Kidney epithelial cell (primary cell): ENCODE results near the gene KCNH3. TPM values are rescaled to one million over a fixed set of nuclear protein-coding genes. Genes with fewer than 3 reads are reported as not detected.

Experiments used
- DNase-seq: peaks from one replicate; pipeline ENCODE4 v3.0.0-alpha.2; 2010; ENCODE audit warnings: low read depth
- H3K27me3 ChIP-seq: 2 replicates; pipeline ENCODE4 v1.6.0; 2011; ENCODE audit warnings: low read length; ENCODE audit not compliant: control insufficient read depth, insufficient read depth
- H3K36me3 ChIP-seq: 2 replicates; pipeline ENCODE4 v1.5.1; 2011; ENCODE audit warnings: low read length; ENCODE audit not compliant: control insufficient read depth, insufficient read depth
- H3K4me3 ChIP-seq: 2 replicates; pipeline ENCODE4 v1.5.1; 2011; ENCODE audit warnings: low read depth, mild to moderate bottlenecking, control low read depth, low read length
- total RNA-seq: library from RNA; depleted of rRNA; stranded (reverse); fragments of >200 nt; gene quantifications from 2 replicates; pipeline ENCODE4 v1.2.3, GENCODE V29; 2015
- TF ChIP-seq, protein P1 (sequence below): IDR thresholded peaks from 2 replicates; pipeline ENCODE4 v1.5.1; 2011; ENCODE audit warnings: mild to moderate bottlenecking, moderate library complexity, low read length, control low read depth, inconsistent platforms; ENCODE audit not compliant: insufficient read depth, poor library complexity, severe bottlenecking

The KCNH3 gene, protein sequence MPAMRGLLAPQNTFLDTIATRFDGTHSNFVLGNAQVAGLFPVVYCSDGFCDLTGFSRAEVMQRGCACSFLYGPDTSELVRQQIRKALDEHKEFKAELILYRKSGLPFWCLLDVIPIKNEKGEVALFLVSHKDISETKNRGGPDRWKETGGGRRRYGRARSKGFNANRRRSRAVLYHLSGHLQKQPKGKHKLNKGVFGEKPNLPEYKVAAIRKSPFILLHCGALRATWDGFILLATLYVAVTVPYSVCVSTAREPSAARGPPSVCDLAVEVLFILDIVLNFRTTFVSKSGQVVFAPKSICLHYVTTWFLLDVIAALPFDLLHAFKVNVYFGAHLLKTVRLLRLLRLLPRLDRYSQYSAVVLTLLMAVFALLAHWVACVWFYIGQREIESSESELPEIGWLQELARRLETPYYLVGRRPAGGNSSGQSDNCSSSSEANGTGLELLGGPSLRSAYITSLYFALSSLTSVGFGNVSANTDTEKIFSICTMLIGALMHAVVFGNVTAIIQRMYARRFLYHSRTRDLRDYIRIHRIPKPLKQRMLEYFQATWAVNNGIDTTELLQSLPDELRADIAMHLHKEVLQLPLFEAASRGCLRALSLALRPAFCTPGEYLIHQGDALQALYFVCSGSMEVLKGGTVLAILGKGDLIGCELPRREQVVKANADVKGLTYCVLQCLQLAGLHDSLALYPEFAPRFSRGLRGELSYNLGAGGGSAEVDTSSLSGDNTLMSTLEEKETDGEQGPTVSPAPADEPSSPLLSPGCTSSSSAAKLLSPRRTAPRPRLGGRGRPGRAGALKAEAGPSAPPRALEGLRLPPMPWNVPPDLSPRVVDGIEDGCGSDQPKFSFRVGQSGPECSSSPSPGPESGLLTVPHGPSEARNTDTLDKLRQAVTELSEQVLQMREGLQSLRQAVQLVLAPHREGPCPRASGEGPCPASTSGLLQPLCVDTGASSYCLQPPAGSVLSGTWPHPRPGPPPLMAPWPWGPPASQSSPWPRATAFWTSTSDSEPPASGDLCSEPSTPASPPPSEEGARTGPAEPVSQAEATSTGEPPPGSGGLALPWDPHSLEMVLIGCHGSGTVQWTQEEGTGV
- total RNA-seq: 0.21 and 0.41 TPM in 2 replicates

DNA sequence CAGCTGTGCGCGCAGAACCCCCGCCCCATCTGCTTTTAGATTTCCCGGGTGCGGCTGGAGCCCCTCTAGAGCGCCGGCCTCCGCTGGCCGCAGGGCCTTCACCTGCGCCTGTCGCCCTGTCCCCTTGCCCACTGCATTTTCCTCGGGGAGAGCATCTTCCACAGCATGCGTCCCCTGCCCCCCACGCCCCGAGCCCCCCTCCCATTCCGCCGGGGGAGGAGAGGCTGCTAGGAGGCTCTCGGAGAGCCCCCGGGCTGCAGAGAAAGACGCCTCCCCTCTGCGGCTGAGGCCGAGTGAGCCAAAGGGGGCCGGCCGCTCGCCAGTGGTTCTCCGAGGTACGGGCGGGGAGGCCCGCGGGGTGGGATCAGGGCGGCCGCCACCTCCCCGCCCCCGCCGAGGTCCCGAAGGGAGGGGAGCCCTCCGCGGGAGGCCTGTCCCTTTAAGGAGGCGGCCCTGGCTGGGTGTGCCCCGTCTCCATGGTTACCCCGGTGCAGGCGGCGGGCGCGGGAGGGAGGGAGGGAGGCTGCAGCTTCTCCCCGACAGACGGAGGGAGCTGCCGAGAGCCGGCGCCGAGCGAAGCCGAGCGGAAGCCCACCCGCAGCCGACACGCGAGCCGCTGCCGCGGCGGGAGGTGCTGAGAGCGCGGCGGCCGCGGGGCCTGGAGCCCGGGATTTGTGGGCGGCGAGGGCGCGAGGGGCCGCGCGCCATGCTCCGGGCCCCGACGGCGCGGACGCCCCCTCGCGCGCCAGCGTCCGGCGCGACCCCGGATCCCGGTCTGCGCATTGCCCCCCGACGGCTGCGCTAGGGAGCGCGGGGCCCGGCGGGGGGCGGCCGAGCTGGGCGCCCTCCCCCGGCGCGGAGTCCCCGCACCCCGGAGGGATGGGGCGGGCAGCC, at the start of gene KCNH3:
Gene KCNH3 (plus strand): TSS at position 521 of the 894 bp plus-strand sequence. CDS start 387 bp downstream, outside the sequence.
- peaks cover 52% of the 10 kb centered on the region for H3K27me3 ChIP-seq
- H3K4me3 ChIP-seq: peak within 1 kb of the TSS; percentile 36
- H3K36me3 ChIP-seq: no peaks in the 10 kb centered on the region
- TF ChIP-seq, protein P1, sequence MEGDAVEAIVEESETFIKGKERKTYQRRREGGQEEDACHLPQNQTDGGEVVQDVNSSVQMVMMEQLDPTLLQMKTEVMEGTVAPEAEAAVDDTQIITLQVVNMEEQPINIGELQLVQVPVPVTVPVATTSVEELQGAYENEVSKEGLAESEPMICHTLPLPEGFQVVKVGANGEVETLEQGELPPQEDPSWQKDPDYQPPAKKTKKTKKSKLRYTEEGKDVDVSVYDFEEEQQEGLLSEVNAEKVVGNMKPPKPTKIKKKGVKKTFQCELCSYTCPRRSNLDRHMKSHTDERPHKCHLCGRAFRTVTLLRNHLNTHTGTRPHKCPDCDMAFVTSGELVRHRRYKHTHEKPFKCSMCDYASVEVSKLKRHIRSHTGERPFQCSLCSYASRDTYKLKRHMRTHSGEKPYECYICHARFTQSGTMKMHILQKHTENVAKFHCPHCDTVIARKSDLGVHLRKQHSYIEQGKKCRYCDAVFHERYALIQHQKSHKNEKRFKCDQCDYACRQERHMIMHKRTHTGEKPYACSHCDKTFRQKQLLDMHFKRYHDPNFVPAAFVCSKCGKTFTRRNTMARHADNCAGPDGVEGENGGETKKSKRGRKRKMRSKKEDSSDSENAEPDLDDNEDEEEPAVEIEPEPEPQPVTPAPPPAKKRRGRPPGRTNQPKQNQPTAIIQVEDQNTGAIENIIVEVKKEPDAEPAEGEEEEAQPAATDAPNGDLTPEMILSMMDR: no peak
- no peak for DNase-seq

DNA sequence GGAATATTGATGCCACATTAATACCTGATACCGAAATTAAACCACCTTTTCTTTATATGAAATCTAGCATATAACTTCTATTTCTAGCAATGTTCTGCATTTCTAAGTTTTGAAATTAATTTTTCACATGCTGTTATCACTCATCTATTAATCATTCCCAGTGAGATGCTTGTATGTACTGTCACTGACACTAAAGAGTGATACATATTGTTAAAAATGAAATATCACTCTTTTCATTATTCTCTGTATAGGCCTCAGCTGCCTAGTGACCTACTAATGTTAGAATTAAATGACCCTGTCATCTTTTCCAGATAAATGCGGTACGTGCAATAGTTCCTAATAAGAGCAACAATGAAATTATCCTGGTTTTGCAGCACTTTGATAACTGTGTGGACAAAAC, 49.7 kb upstream of the KCNH3 start:
- Histone ChIP-seq H3K27me3 (no peaks in the 10 kb centered on the region), H3K36me3 (no peaks in the 10 kb centered on the region), H3K4me3 (no peak overlapping the region)
- TF ChIP-seq, protein P1: no peak
- DNase-seq: no peak

DNA sequence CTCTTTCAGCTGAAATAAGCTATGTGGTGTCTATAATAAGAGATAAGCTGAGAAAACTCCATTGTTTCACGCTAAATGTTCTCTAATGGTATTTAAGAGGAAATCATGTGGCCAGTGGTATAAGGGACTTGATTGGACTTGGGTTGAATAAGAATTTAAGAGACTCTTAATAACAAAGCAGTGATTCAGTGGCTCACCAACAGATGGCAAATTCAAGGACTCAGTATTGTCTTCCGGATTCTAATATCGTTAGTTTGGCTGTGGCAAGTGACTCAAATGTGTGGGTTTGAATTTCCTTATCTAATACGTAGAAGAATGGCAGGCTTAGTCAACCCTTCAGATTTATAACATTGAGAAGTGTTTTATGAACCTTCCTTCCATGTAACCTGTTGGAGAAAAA, 49.1 kb upstream of the KCNH3 start:
- TF ChIP-seq, protein P1: no peak
- DNase-seq: peak; percentile 63
- Histone ChIP-seq H3K4me3 (no peak overlapping the region), H3K36me3 (no peaks in the 10 kb centered on the region), H3K27me3 (no peaks in the 10 kb centered on the region)

DNA sequence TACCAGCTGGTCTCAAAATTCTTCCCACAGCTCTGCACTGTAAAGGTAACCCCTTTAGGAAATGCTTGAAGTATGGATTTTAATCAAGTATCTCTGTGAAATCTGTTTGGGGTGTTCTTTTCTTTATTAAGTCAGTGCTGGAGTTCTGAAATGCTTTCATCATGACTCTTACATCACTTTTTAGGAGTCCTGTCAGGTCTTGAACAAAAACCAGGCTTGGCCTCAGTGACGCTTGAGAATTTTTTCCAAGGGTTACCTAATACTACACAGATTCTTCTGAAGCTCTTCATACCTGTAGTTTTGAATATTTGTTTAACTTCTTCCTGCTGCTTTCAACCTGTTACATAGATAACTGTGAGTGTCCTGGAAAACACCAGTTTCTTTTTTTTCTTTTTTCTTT, 47.0 kb upstream of the KCNH3 start:
- TF ChIP-seq, protein P1: no peak
- no peaks in the 10 kb centered on the region for H3K36me3 ChIP-seq
- no peak overlapping the region for H3K4me3 ChIP-seq
- H3K27me3 ChIP-seq: no peaks in the 10 kb centered on the region
- no peak for DNase-seq

DNA sequence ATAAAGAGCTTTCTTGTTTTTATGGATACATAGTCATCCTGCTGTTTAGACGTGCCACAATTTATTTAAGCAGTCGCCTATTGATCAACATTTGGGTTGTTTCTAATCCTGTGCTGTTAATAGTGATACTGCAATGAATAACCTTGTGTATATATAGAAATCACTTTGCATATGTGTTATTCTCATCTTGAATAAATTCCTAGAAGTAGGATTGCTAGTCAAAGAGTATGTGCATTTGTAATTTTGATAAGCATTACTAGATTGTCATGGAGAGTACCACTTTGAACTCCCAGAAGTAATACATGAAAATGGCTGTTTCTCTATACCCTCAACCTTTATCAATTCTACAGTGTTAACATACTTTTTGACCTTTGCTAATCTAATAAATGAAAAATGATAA, 44.9 kb upstream of the KCNH3 start:
- H3K4me3 ChIP-seq: no peak overlapping the region
- TF ChIP-seq, protein P1: no peak
- no peaks in the 10 kb centered on the region for H3K36me3 ChIP-seq
- no peak for DNase-seq
- H3K27me3 ChIP-seq: no peaks in the 10 kb centered on the region
